ENCODE results near the gene PLET1. TPM values are rescaled to one million over a fixed set of nuclear protein-coding genes. Genes with fewer than 3 reads are reported as not detected.

The PLET1 gene
- total RNA-seq (2022; extraction: Qiagen RNA extraction; ENCODE audit: low read depth): not detected in 5 replicates

GRCh38 chr11:112260490-112260889 is at the start of gene PLET1:
PLET1 (minus strand) TSS chr11:112260860; CDS start chr11:112260589, 271 bp downstream.

GRCh38 chr11:112226062-112226830 is 34.4 kb downstream of the PLET1 start, which contains the start of gene PTS:
PTS (plus strand) TSS chr11:112226428; CDS start chr11:112226444, 16 bp downstream.

Other genes with a start within 250 kb of the PLET1 start
- gene DLAT, start 235.5 kb downstream of the PLET1 start, total RNA-seq (2022; extraction: Qiagen RNA extraction; ENCODE audit: low read depth): 22.0 to 37.2 TPM (median 29.2 TPM) in 5 replicates
- gene PIH1D2, start 186.8 kb downstream of the PLET1 start, total RNA-seq (2022; extraction: Qiagen RNA extraction; ENCODE audit: low read depth): 0.65 to 1.8 TPM (median 1.2 TPM) in 5 replicates
- 14.8 to 26.3 TPM (median 15.3 TPM) in 5 replicates for gene NKAPD1, start 186.6 kb downstream of the PLET1 start, total RNA-seq (2022; extraction: Qiagen RNA extraction; ENCODE audit: low read depth)
- gene TIMM8B, start 174.1 kb downstream of the PLET1 start, total RNA-seq (2022; extraction: Qiagen RNA extraction; ENCODE audit: low read depth): 66.5 to 77.3 TPM (median 71.1 TPM) in 5 replicates
- 65.2 to 71.1 TPM (median 66.1 TPM) in 5 replicates for gene SDHD, start 174.0 kb downstream of the PLET1 start, total RNA-seq (2022; extraction: Qiagen RNA extraction; ENCODE audit: low read depth)
- gene IL18, start 96.8 kb downstream of the PLET1 start, total RNA-seq (2022; extraction: Qiagen RNA extraction; ENCODE audit: low read depth): 74.9 to 108 TPM (median 92.3 TPM) in 5 replicates
- not detected in 5 replicates for gene TEX12, start 93.5 kb downstream of the PLET1 start, total RNA-seq (2022; extraction: Qiagen RNA extraction; ENCODE audit: low read depth)
- gene BCO2, start 85.3 kb downstream of the PLET1 start, total RNA-seq (2022; extraction: Qiagen RNA extraction; ENCODE audit: low read depth): 0.49 to 1.9 TPM (median 1.6 TPM) in 5 replicates
- gene PTS, start 34.4 kb downstream of the PLET1 start, total RNA-seq (2022; extraction: Qiagen RNA extraction; ENCODE audit: low read depth): 23.8 to 38.7 TPM (median 28.5 TPM) in 5 replicates